SK-N-SH treated with all-trans-retinoic acid at 6 μM for 48 hours (cell line): ENCODE measurements around the gene MIDN.

Experiments used
- ATAC-seq: fragments of 200-7000 bp; cut with Tn5 transposase; 3 replicates; pipeline ENCODE4 v1.9.1; 2020; ENCODE audit warnings: mild to moderate bottlenecking, moderate library complexity
- BACH2 ChIP-seq: fragments of 250-450 bp; sonication (Bioruptor Pico); IDR thresholded peaks from 2 replicates; pipeline ENCODE4 v1.9.0; 2021; ENCODE audit warnings: mild to moderate bottlenecking, borderline replicate concordance
- ESRRG ChIP-seq: fragments of 250-450 bp; sonication (Bioruptor Pico); IDR thresholded peaks from 2 replicates; pipeline ENCODE4 v1.6.1; 2021; ENCODE audit warnings: mild to moderate bottlenecking
- ISL1 ChIP-seq: fragments of 250-450 bp; sonication (Bioruptor Pico); IDR thresholded peaks from 2 replicates; pipeline ENCODE4 v2.1.2; 2022; ENCODE audit warnings: mild to moderate bottlenecking, moderate library complexity
- OSR1 ChIP-seq: fragments of 250-450 bp; sonication (Bioruptor Pico); IDR thresholded peaks from 2 replicates; pipeline ENCODE4 v1.8.0; 2022; ENCODE audit warnings: moderate library complexity, mild to moderate bottlenecking, inconsistent platforms
- PPARA ChIP-seq: fragments of 250-450 bp; sonication (Bioruptor Pico); IDR thresholded peaks from 2 replicates; pipeline ENCODE4 v1.5.0; 2020; ENCODE audit warnings: mild to moderate bottlenecking, borderline replicate concordance
- RARB ChIP-seq: fragments of 250-450 bp; sonication (Bioruptor Pico); IDR thresholded peaks from 2 replicates; pipeline ENCODE4 v1.8.0; 2021; ENCODE audit warnings: mild to moderate bottlenecking, moderate library complexity
- TCF4 ChIP-seq: fragments of 250-450 bp; sonication (Bioruptor Pico); IDR thresholded peaks from 2 replicates; pipeline ENCODE4 v1.8.0; 2021; ENCODE audit warnings: mild to moderate bottlenecking, moderate library complexity, borderline replicate concordance
- TOX ChIP-seq: fragments of 250-450 bp; sonication (Bioruptor Pico); IDR thresholded peaks from 2 replicates; pipeline ENCODE4 v1.8.0; 2021; ENCODE audit warnings: mild to moderate bottlenecking, moderate library complexity, borderline replicate concordance
- ZC3H10 ChIP-seq: fragments of 250-450 bp; sonication (Bioruptor Pico); IDR thresholded peaks from 2 replicates; pipeline ENCODE4 v1.5.1; 2021; ENCODE audit warnings: mild to moderate bottlenecking, moderate library complexity
- ZNF565 ChIP-seq: fragments of 450-650 bp; formaldehyde crosslinking; conservative IDR thresholded peaks from 2 replicates; pipeline ENCODE4 v1.5.0; 2020; ENCODE audit warnings: low read depth, mild to moderate bottlenecking, moderate library complexity
- ZNF8 ChIP-seq: fragments of 450-650 bp; formaldehyde crosslinking; IDR thresholded peaks from 2 replicates; pipeline ENCODE4 v1.5.0; 2020; ENCODE audit warnings: mild to moderate bottlenecking, moderate library complexity
- TF ChIP-seq, protein P1 (sequence below): fragments of 250-450 bp; sonication (Bioruptor Pico); IDR thresholded peaks from 2 replicates; pipeline ENCODE4 v1.5.1; 2021; ENCODE audit warnings: mild to moderate bottlenecking, moderate library complexity
- TF ChIP-seq, protein P2 (sequence below): fragments of 250-450 bp; sonication (Bioruptor Pico); IDR thresholded peaks from 2 replicates; pipeline ENCODE4 v1.8.0; 2021; ENCODE audit warnings: low read depth, mild to moderate bottlenecking, moderate library complexity, borderline replicate concordance
- TF ChIP-seq, protein P3 (sequence below): fragments of 250-450 bp; sonication (Bioruptor Pico); IDR thresholded peaks from 2 replicates; pipeline ENCODE4 v1.5.0; 2020; ENCODE audit warnings: mild to moderate bottlenecking, moderate library complexity
- TF ChIP-seq, protein P4 (sequence below): fragments of 250-450 bp; sonication (Bioruptor Pico); IDR thresholded peaks from 2 replicates; pipeline ENCODE4 v1.8.0; 2020; ENCODE audit warnings: mild to moderate bottlenecking, moderate library complexity, borderline replicate concordance
- TF ChIP-seq, protein P5 (sequence below): fragments of 250-450 bp; sonication (Bioruptor Pico); IDR thresholded peaks from 2 replicates; pipeline ENCODE4 v1.5.1; 2020; ENCODE audit warnings: low read depth, mild to moderate bottlenecking, moderate library complexity

Gene MIDN

DNA sequence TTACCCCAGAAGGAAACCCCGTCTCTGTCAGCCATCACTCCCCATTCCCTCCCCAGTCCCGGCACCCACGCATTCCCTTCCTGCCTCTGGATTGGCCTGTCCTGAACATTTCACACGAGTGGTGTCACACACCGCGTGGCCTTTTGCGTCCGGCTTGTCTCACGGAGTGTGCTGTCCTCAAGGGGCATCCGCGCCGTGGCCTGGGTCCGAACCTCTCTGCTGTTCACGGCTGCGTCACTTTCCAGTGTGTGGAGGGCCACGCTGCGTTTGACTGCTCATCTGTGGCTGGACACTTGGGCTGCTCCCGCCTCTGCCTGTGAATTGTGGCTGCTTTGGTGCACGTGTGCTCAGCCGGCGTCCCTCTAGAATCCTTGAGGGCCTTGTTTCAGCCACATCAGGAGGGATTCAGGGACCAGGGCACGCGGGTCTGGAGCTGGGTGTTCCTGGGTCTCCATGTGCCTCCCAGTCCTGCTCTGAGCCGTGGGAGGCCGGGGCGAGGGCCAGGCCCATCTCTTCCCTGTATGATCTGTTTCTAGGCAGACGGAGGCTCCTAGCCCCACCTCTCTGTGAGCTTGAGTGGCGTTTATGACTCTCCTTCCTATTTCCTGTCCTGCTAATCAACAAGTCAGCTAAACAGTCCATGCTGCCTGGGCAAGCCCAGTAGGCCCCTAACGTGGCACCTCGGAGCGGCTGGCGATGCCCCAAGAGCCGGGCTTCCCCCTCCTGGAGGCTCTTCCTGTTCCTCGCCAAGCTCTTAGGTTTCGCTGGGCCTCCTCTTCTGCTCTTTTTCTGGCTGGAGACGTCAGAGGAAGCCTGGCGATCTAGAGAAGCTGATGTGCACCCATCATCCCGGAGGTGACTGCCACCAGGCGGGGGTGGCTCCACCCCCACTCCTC, 34.7 kb upstream of the MIDN start:
- TF ChIP-seq OSR1 (CRISPR knock-in tag) (no peak), BACH2 (CRISPR knock-in tag) (no peak), TCF4 (CRISPR knock-in tag) (no peak), ZC3H10 (CRISPR knock-in tag) (no peak), ZNF565 (CRISPR knock-in tag) (no peak), RARB (CRISPR knock-in tag) (no peak), ZNF8 (CRISPR knock-in tag) (no peak), ESRRG (CRISPR knock-in tag) (no peak)
- TF ChIP-seq, protein P1, sequence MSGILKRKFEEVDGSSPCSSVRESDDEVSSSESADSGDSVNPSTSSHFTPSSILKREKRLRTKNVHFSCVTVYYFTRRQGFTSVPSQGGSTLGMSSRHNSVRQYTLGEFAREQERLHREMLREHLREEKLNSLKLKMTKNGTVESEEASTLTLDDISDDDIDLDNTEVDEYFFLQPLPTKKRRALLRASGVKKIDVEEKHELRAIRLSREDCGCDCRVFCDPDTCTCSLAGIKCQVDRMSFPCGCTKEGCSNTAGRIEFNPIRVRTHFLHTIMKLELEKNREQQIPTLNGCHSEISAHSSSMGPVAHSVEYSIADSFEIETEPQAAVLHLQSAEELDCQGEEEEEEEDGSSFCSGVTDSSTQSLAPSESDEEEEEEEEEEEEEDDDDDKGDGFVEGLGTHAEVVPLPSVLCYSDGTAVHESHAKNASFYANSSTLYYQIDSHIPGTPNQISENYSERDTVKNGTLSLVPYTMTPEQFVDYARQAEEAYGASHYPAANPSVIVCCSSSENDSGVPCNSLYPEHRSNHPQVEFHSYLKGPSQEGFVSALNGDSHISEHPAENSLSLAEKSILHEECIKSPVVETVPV (CRISPR knock-in tag): no peak
- TF ChIP-seq, protein P2, sequence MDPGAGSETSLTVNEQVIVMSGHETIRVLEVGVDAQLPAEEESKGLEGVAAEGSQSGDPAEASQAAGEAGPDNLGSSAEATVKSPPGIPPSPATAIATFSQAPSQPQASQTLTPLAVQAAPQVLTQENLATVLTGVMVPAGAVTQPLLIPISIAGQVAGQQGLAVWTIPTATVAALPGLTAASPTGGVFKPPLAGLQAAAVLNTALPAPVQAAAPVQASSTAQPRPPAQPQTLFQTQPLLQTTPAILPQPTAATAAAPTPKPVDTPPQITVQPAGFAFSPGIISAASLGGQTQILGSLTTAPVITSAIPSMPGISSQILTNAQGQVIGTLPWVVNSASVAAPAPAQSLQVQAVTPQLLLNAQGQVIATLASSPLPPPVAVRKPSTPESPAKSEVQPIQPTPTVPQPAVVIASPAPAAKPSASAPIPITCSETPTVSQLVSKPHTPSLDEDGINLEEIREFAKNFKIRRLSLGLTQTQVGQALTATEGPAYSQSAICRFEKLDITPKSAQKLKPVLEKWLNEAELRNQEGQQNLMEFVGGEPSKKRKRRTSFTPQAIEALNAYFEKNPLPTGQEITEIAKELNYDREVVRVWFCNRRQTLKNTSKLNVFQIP (CRISPR knock-in tag): no peak
- TF ChIP-seq, protein P3, sequence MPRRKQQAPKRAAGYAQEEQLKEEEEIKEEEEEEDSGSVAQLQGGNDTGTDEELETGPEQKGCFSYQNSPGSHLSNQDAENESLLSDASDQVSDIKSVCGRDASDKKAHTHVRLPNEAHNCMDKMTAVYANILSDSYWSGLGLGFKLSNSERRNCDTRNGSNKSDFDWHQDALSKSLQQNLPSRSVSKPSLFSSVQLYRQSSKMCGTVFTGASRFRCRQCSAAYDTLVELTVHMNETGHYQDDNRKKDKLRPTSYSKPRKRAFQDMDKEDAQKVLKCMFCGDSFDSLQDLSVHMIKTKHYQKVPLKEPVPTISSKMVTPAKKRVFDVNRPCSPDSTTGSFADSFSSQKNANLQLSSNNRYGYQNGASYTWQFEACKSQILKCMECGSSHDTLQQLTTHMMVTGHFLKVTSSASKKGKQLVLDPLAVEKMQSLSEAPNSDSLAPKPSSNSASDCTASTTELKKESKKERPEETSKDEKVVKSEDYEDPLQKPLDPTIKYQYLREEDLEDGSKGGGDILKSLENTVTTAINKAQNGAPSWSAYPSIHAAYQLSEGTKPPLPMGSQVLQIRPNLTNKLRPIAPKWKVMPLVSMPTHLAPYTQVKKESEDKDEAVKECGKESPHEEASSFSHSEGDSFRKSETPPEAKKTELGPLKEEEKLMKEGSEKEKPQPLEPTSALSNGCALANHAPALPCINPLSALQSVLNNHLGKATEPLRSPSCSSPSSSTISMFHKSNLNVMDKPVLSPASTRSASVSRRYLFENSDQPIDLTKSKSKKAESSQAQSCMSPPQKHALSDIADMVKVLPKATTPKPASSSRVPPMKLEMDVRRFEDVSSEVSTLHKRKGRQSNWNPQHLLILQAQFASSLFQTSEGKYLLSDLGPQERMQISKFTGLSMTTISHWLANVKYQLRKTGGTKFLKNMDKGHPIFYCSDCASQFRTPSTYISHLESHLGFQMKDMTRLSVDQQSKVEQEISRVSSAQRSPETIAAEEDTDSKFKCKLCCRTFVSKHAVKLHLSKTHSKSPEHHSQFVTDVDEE: no peak
- TF ChIP-seq, protein P4, sequence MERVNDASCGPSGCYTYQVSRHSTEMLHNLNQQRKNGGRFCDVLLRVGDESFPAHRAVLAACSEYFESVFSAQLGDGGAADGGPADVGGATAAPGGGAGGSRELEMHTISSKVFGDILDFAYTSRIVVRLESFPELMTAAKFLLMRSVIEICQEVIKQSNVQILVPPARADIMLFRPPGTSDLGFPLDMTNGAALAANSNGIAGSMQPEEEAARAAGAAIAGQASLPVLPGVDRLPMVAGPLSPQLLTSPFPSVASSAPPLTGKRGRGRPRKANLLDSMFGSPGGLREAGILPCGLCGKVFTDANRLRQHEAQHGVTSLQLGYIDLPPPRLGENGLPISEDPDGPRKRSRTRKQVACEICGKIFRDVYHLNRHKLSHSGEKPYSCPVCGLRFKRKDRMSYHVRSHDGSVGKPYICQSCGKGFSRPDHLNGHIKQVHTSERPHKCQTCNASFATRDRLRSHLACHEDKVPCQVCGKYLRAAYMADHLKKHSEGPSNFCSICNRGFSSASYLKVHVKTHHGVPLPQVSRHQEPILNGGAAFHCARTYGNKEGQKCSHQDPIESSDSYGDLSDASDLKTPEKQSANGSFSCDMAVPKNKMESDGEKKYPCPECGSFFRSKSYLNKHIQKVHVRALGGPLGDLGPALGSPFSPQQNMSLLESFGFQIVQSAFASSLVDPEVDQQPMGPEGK (CRISPR knock-in tag): no peak
- ATAC-seq: peak; percentile 78

DNA sequence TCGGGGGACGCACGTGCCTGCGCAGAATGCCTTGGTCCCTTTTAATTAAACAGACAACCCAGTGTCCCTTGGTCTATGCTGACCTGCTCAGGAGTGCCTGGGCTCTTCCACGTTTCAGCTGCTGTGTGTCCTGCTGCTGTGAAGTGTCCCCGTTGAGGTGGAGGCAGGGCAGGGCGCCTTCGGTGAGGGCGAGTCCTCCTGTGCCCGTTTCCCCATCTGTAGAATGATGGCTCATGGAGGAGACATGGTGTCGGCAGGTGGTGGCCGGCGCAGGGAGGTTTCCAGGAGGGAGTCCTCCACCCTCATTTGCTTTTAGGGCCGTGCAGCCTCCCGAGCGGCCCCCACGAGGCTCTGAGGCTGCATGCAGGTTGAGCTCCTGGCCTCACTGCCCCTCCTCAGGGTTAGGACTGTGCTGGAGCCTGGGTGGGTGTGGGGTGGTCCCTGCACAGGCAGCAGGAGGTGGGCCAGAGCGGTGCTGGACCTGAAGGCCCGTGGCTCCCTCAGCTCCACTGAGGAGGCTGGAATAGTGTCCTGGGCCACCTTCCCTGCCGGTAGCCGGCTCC, 34.0 kb upstream of the MIDN start:
- TF ChIP-seq ZNF8 (CRISPR knock-in tag) (no peak), ISL1 (no peak), ZNF565 (CRISPR knock-in tag) (no peak), RARB (CRISPR knock-in tag) (no peak), TOX (CRISPR knock-in tag) (no peak), PPARA (CRISPR knock-in tag) (no peak)
- TF ChIP-seq, protein P5, sequence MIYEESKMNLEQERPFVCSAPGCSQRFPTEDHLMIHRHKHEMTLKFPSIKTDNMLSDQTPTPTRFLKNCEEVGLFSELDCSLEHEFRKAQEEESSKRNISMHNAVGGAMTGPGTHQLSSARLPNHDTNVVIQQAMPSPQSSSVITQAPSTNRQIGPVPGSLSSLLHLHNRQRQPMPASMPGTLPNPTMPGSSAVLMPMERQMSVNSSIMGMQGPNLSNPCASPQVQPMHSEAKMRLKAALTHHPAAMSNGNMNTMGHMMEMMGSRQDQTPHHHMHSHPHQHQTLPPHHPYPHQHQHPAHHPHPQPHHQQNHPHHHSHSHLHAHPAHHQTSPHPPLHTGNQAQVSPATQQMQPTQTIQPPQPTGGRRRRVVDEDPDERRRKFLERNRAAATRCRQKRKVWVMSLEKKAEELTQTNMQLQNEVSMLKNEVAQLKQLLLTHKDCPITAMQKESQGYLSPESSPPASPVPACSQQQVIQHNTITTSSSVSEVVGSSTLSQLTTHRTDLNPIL (CRISPR knock-in tag): no peak

DNA sequence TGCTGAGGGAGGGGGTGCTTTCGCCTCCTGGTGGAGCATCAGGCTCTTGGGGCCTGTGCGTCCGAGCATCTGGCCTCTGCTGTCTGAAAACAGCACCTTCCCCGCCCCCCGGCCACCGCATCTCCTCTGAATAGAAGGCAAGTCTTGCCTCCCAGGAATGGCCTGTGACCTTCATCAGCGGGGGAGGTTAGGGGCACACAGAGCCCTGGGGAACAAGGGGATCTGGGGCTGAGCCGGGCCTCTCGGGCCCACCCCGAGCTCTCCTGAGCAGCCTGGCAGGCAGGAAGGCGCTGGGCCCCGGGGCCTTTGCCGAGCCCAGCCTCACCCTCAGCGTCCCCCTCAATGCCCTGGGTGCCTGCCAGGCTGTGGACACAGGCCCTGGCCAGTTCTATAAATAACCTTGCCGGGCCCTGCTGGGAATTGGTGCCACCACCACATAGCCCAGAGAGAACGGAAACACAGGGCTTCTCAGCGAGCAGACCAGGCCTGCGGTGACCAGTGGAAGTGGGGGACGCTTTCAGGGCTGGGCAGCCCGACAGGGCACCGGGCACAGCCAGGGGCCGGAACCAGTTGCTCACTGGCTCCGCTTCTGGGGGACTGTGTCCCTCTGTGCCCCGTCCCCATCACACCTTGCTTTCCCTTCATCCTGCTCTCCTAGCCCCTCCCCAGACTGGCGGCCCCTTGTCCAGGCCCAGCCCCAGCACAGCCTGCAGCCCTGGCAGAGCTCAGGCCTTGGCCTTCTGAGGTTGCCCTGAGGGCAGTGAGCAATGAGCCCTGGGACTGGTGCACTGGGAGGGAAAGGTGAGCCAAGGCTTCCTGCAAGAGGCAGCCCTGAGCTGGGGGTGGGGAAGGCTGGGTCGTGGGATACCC, 33.3 kb upstream of the MIDN start:
- ATAC-seq: peak; percentile 57
- no peak for TF ChIP-seq TCF4 (CRISPR knock-in tag)

More for the DNA sequence above, 34.0 kb upstream of the MIDN start:
- peak; percentile 3; the same call in 2 of the 3 replicates for ATAC-seq
